ENCODE data around the gene RPRD1B. TPM values are rescaled to one million over a fixed set of nuclear protein-coding genes. Genes with fewer than 3 reads are reported as not detected.
A peak's percentile ranks its signal among the peaks of the same experiment; 100 is the strongest.

Gene RPRD1B
- total RNA-seq, 5 donors from 2014 or later (not counting 1 experiment from before 2014, with no cell fraction given): 38.3 to 46.6 (median 40.5) TPM

DNA sequence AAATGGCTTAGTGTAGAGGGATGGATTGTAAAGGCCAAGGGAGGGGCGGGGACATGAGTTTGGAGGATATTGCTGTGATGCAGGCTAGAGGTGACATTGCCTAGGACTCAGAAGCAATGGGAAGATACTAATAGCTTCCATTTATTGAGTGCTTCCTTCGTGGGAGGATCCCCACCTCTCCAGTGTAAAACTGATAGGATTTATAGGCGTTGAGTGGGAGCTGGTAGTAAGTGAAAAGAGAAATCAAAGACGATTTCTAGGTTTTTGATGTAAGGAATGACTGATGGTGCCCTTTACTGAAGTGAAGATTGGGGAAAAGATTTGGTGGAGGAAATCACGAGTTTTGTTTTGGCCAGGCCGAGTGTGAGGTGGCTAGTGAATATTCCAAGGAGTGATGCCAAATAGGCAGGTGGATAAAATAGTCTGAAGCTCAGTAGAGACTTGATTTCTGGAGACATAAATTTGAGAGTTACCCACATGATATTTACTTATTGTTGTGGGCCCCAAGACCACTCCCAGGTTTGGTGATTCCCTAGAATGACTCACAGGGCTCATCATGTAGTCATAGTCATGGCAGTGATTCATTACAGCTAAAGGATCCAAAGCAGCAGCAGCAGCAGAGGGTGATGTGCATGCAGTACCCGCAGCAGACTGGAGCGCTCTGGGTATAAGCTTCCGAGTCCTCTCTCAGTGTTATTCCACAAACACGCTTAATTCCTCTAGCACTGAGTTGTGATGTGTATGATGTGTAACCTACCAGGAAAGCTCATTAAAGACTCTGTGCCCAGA, 10.2 kb downstream of the RPRD1B start:
- H3K4me3 Mint-ChIP-seq: no peak overlapping the region
- H3K9me3 Mint-ChIP-seq: no peaks in the 10 kb centered on the region
- H3K27me3 Mint-ChIP-seq: no peaks in the 10 kb centered on the region
- no peak overlapping the region for H3K27ac Mint-ChIP-seq
- Histone ChIP-seq H3K27ac (ENCODE audit: low read length) (no peak overlapping the region), H3K4me1 (ENCODE audit: control insufficient read depth in 1 of 2, extremely low read depth in 1 of 2, insufficient read depth in 2 of 2, low read length in 2 of 2) (no peaks in the 10 kb centered on the region), H3K36me3 (ENCODE audit: control insufficient read depth in 2 of 2, extremely low read depth in 1 of 2, insufficient read depth in 1 of 2, low read length in 1 of 2) (peaks cover 5 to 68% of the 10 kb centered on the region in 2 donors), H3K4me3 (ENCODE audit: control insufficient read depth in 1 of 2, extremely low read depth in 1 of 2, low read length in 1 of 2) (no peak overlapping the region), H3K9me3 (no peaks in the 10 kb centered on the region), H3K27me3 (replicated peaks in 1 of 2; ENCODE audit: control insufficient read depth in 2 of 2, extremely low read depth in 1 of 2, insufficient read depth in 2 of 2, low read length in 1 of 2) (no peaks in the 10 kb centered on the region)
- peaks cover 28 to 53% (median 48%) of the 10 kb centered on the region in 3 donors for H3K4me1 Mint-ChIP-seq
- no peak for ATAC-seq (replicated peaks in 1 of 4)
- H3K36me3 Mint-ChIP-seq: peaks cover 32% of the 10 kb centered on the region
- 94% methylated on average over 5 of the region's 10 CpGs for WGBS (ENCODE audit: insufficient coverage)
- POLR2A ChIA-PET: no interaction called here
- DNase-seq: peak in 1 of 35 experiments; percentile 2
- CTCF ChIA-PET: interaction anchor here in 1 of 2 donors (0.9 kb wide), 1 partner anchor 14 kb away, joined by 3 read pairs; no protein-coding TSS in a partner anchor

DNA sequence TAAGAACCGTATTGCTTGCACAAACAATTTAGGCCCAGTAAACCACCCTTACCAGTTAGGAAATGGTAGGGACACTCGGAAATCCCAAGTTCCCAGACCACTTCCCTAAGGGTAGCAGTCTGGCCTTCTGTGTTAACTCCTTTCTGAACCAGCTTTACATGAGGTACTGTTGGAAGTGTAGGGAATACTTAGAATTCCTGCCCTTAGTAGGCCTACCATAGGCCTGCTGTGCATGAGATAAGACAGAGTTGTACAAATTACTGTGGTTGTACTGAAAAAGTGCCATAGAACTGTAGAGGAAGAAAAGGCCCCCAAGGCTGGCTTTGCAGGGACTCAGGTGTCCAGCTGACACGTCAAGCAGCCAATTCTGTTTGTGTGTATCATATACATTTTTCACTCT, 11.1 kb downstream of the RPRD1B start:
- Mint-ChIP-seq H3K4me3 (no peak overlapping the region), H3K36me3 (peaks cover 34% of the 10 kb centered on the region), H3K27me3 (no peaks in the 10 kb centered on the region), H3K27ac (no peak overlapping the region), H3K4me1 (peaks cover 28 to 52% (median 47%) of the 10 kb centered on the region in 3 donors), H3K9me3 (no peaks in the 10 kb centered on the region)
- ChIA-PET POLR2A (interaction anchor here in 1 of 2 donors (0.6 kb wide), 1 partner anchor 7 kb away, joined by 3 read pairs; no protein-coding TSS in a partner anchor), CTCF (no interaction called here)
- Histone ChIP-seq H3K36me3 (ENCODE audit: control insufficient read depth in 2 of 2, extremely low read depth in 1 of 2, insufficient read depth in 1 of 2, low read length in 1 of 2) (peaks cover 8 to 77% of the 10 kb centered on the region in 2 donors), H3K4me1 (ENCODE audit: control insufficient read depth in 1 of 2, extremely low read depth in 1 of 2, insufficient read depth in 2 of 2, low read length in 2 of 2) (no peaks in the 10 kb centered on the region), H3K9me3 (no peaks in the 10 kb centered on the region), H3K4me3 (ENCODE audit: control insufficient read depth in 1 of 2, extremely low read depth in 1 of 2, low read length in 1 of 2) (no peak overlapping the region), H3K27me3 (replicated peaks in 1 of 2; ENCODE audit: control insufficient read depth in 2 of 2, extremely low read depth in 1 of 2, insufficient read depth in 2 of 2, low read length in 1 of 2) (no peaks in the 10 kb centered on the region), H3K27ac (ENCODE audit: low read length) (no peak overlapping the region)
- no CpG with 5 or more reads among the region's 3 CpGs for WGBS (ENCODE audit: insufficient coverage)
- ATAC-seq (replicated peaks in 1 of 4) (no peak), DNase-seq (no peak)

GRCh38 chr20:38046572-38046971, 13.0 kb downstream of the RPRD1B start:
- H3K27ac ChIP-seq (ENCODE audit: low read length): no peak overlapping the region
- H3K9me3 ChIP-seq: no peaks in the 10 kb centered on the region
- H3K27me3 ChIP-seq (replicated peaks in 1 of 2; ENCODE audit: control insufficient read depth in 2 of 2, extremely low read depth in 1 of 2, insufficient read depth in 2 of 2, low read length in 1 of 2): no peaks in the 10 kb centered on the region
- ATAC-seq (replicated peaks in 1 of 4) (no peak), DNase-seq (no peak)
- Mint-ChIP-seq H3K27ac (no peak overlapping the region), H3K4me3 (no peak overlapping the region), H3K27me3 (no peaks in the 10 kb centered on the region), H3K9me3 (no peaks in the 10 kb centered on the region), H3K36me3 (peaks cover 35% of the 10 kb centered on the region), H3K4me1 (peaks cover 35 to 51% (median 50%) of the 10 kb centered on the region in 3 donors)
- ChIA-PET CTCF (no interaction called here), POLR2A (no interaction called here)
- H3K4me3 ChIP-seq (ENCODE audit: control insufficient read depth in 1 of 2, extremely low read depth in 1 of 2, low read length in 1 of 2): no peak overlapping the region
- H3K4me1 ChIP-seq (ENCODE audit: control insufficient read depth in 1 of 2, extremely low read depth in 1 of 2, insufficient read depth in 2 of 2, low read length in 2 of 2): no peaks in the 10 kb centered on the region
- H3K36me3 ChIP-seq (ENCODE audit: control insufficient read depth in 2 of 2, extremely low read depth in 1 of 2, insufficient read depth in 1 of 2, low read length in 1 of 2): peaks cover 8 to 86% of the 10 kb centered on the region in 2 donors
- WGBS (ENCODE audit: insufficient coverage): 90% methylated on average over 4 of the region's 4 CpGs

GRCh38 chr20:38049800-38050199, 16.3 kb downstream of the RPRD1B start:
- 91% methylated on average over 3 of the region's 3 CpGs for WGBS (ENCODE audit: insufficient coverage)
- Histone ChIP-seq H3K4me3 (ENCODE audit: control insufficient read depth in 1 of 2, extremely low read depth in 1 of 2, low read length in 1 of 2) (no peak overlapping the region), H3K27ac (ENCODE audit: low read length) (no peak overlapping the region), H3K4me1 (ENCODE audit: control insufficient read depth in 1 of 2, extremely low read depth in 1 of 2, insufficient read depth in 2 of 2, low read length in 2 of 2) (no peaks in the 10 kb centered on the region), H3K9me3 (no peaks in the 10 kb centered on the region), H3K27me3 (replicated peaks in 1 of 2; ENCODE audit: control insufficient read depth in 2 of 2, extremely low read depth in 1 of 2, insufficient read depth in 2 of 2, low read length in 1 of 2) (no peaks in the 10 kb centered on the region), H3K36me3 (ENCODE audit: control insufficient read depth in 2 of 2, extremely low read depth in 1 of 2, insufficient read depth in 1 of 2, low read length in 1 of 2) (peaks cover 11 to 72% of the 10 kb centered on the region in 2 donors)
- ATAC-seq (replicated peaks in 1 of 4) (no peak), DNase-seq (no peak)
- no peak overlapping the region for H3K27ac Mint-ChIP-seq
- peaks cover 13% of the 10 kb centered on the region for H3K36me3 Mint-ChIP-seq
- ChIA-PET POLR2A (no interaction called here), CTCF (no interaction called here)
- H3K4me3 Mint-ChIP-seq: no peak overlapping the region
- H3K27me3 Mint-ChIP-seq: no peaks in the 10 kb centered on the region
- H3K4me1 Mint-ChIP-seq: peaks cover 45 to 50% (median 45%) of the 10 kb centered on the region in 3 donors
- no peaks in the 10 kb centered on the region for H3K9me3 Mint-ChIP-seq

DNA sequence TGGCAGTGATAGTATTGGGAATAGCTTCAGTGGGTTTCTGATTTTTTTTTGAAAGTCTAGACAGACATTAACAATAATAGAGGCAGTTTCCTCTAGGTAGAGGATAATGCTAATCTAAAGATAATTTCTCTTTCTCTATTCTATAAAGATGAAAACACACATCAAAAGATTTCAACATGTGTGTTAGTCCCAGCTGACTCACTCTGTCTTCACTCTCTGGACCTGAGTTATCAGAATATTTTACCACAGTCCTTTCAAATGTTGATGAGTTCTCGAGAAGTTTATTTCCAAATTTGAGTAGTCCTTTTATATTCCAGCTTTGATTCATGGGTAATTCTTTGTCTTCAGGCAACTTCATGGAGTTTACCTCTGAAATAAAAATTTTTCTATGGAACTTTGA, 17.1 kb downstream of the RPRD1B start:
- H3K27ac Mint-ChIP-seq: peak overlapping the region in 1 of 2 donors; percentile 2
- peaks cover 17% of the 10 kb centered on the region for H3K36me3 Mint-ChIP-seq
- DNase-seq: no peak
- no peaks in the 10 kb centered on the region for H3K4me1 ChIP-seq (ENCODE audit: control insufficient read depth in 1 of 2, extremely low read depth in 1 of 2, insufficient read depth in 2 of 2, low read length in 2 of 2)
- H3K4me3 ChIP-seq (ENCODE audit: control insufficient read depth in 1 of 2, extremely low read depth in 1 of 2, low read length in 1 of 2): no peak overlapping the region
- H3K27me3 ChIP-seq (replicated peaks in 1 of 2; ENCODE audit: control insufficient read depth in 2 of 2, extremely low read depth in 1 of 2, insufficient read depth in 2 of 2, low read length in 1 of 2): no peaks in the 10 kb centered on the region
- peaks cover 11 to 66% of the 10 kb centered on the region in 2 donors for H3K36me3 ChIP-seq (ENCODE audit: control insufficient read depth in 2 of 2, extremely low read depth in 1 of 2, insufficient read depth in 1 of 2, low read length in 1 of 2)
- ATAC-seq (replicated peaks in 1 of 4): no peak
- CTCF ChIA-PET: interaction anchor here in 1 of 2 donors (0.6 kb wide), 1 partner anchor 1894 kb away, joined by 4 read pairs; no protein-coding TSS in a partner anchor
- no peak overlapping the region for H3K27ac ChIP-seq (ENCODE audit: low read length)
- no peaks in the 10 kb centered on the region for H3K27me3 Mint-ChIP-seq
- H3K9me3 ChIP-seq: no peaks in the 10 kb centered on the region
- H3K4me1 Mint-ChIP-seq: peaks cover 49 to 55% (median 49%) of the 10 kb centered on the region in 3 donors
- no CpG with 5 or more reads among the region's 1 CpG for WGBS (ENCODE audit: insufficient coverage)
- POLR2A ChIA-PET: no interaction called here
- H3K4me3 Mint-ChIP-seq: no peak overlapping the region
- no peaks in the 10 kb centered on the region for H3K9me3 Mint-ChIP-seq

GRCh38 chr20:38052870-38053269, 19.3 kb downstream of the RPRD1B start:
- CTCF ChIA-PET: interaction anchor here in 1 of 2 donors (0.6 kb wide), 1 partner anchor 119 kb away, joined by 3 read pairs; no protein-coding TSS in a partner anchor
- Mint-ChIP-seq H3K36me3 (peaks cover 23% of the 10 kb centered on the region), H3K9me3 (no peaks in the 10 kb centered on the region), H3K27me3 (no peaks in the 10 kb centered on the region), H3K4me1 (peaks cover 41 to 53% (median 52%) of the 10 kb centered on the region in 3 donors), H3K4me3 (no peak overlapping the region), H3K27ac (no peak overlapping the region)
- H3K4me1 ChIP-seq (ENCODE audit: control insufficient read depth in 1 of 2, extremely low read depth in 1 of 2, insufficient read depth in 2 of 2, low read length in 2 of 2): no peaks in the 10 kb centered on the region
- no peak overlapping the region for H3K27ac ChIP-seq (ENCODE audit: low read length)
- no peak overlapping the region for H3K4me3 ChIP-seq (ENCODE audit: control insufficient read depth in 1 of 2, extremely low read depth in 1 of 2, low read length in 1 of 2)
- DNase-seq: no peak
- no peaks in the 10 kb centered on the region for H3K27me3 ChIP-seq (replicated peaks in 1 of 2; ENCODE audit: control insufficient read depth in 2 of 2, extremely low read depth in 1 of 2, insufficient read depth in 2 of 2, low read length in 1 of 2)
- no peak for ATAC-seq (replicated peaks in 1 of 4)
- WGBS (ENCODE audit: insufficient coverage): no CpG with 5 or more reads among the region's 2 CpGs
- POLR2A ChIA-PET: interaction anchor here (0.6 to 1.0 kb wide), 2 partner anchors 15 to 46 kb away, joined by 3 to 8 read pairs; no protein-coding TSS in a partner anchor
- no peaks in the 10 kb centered on the region for H3K9me3 ChIP-seq
- peaks cover 11 to 60% of the 10 kb centered on the region in 2 donors for H3K36me3 ChIP-seq (ENCODE audit: control insufficient read depth in 2 of 2, extremely low read depth in 1 of 2, insufficient read depth in 1 of 2, low read length in 1 of 2)
